Effector CD8-positive, alpha-beta T cell (primary cell): ENCODE measurements around the gene COL26A1.
"Not testable (repeated sequence)": the region's sequence is repeated elsewhere in the genome, so short reads cannot be mapped to it uniquely, and the experiment has no call there.

Source experiments
- DNase-seq: peaks from one replicate; lab custom pipeline; 2025; lab: John Stamatoyannopoulos, UW

Gene COL26A1

DNA sequence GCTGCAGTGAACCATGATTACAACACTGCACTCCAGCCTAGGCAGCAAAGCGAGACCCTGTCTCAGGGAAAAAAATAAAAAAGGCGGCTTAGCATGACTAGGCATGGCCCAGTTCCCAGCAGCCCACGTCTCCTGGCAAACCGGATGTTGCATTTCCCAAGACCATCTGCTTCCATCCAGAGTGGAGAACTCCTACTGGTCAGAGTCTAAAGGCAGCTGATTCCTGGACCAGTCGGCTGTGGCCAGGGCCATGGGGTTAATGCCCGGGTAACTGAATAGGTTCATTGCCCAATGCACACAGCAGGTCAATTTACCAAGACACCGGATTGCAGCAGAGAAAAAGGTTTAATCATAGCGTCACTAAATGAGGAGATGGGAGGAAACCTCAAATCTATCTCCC is 133.3 kb downstream of the COL26A1 start:
- no peak for DNase-seq

DNA sequence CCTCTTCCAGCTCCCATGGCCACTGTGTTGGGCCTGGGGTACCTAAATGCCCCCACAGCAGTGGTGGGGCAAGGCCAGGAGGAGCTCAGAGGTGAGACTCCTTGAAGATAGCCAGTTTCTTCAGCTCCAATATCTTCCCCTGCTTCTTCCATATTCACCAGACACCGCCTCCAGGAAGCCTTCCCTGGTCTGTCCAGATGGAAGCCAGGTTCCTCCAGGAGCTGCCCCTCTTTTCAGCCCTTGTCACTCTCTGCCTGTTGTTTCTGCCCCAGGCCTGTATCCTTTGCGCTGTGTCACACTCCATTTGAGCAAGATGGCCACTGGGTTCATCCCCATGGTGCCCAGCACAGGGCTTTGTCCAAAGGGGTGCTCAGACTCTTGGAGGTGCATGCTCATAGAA is 138.7 kb downstream of the COL26A1 start:
- DNase-seq, result no peak

- no peak for DNase-seq
Observed at GRCh38 chr7:101502466-101503098, 139.9 kb downstream of the COL26A1 start.

DNA sequence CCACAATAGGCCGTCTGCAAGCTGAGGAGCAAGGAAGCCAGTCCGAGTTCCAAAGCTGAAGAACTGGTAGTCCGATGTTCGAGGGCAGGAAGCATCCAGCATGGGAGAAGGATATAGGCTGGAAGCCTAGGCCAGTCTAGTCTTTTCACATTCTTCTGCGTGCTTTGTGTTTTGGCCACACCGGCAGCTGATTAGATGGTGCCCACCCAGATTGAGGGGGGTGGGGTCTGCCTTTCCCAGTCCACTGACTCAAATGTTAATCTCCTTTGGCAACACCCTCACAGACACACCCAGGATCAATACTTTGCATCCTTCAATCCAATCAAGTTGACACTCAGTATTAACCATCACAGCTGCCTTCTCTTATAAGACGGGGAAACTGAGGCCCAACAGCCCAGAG is 142.8 kb downstream of the COL26A1 start:
- DNase-seq, result not testable (repeated sequence)

DNA sequence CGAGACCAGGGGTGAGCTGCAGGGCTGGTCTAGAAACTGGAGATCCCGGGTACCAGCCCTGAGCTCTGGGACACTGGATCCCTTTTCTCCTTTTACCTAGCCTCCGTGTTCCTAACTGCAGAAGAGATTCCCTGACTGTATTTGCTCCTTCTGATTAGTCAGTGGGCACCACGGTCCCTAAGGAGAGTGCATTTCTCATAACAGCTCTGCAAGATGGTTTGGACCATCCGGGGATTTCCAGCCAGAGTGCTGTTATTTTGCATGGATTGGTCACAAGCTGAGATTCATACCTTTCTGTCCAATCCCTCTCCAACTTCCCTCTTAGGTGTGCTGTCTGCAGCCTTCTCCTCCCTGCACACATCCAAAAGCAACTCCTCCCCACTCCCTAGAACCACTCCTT is 143.9 kb downstream of the COL26A1 start:
- no peak for DNase-seq

- no peak for DNase-seq
Observed at GRCh38 chr7:101507327-101507726, 144.7 kb downstream of the COL26A1 start.

DNA sequence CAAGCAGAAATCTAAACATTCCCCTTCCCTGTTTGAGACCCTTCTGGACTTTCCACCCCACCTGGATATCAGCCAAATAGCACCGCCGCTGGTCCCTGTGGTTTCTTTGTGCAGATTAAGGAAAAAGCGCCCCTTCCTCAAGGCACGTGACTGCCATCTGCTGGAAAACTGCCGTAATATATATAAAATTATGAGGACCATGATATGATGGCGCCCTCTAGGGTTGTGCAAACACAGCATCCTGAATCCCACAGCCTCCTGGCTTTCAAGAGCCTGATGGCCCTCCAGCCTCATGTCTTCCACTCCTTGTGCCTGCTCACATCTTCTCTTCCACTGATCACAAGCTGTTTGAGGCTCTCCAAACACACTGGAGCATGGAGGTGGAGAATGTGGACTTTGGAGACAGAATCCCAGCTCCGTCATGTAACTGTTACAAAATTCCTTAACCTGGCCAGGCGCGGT is 145.1 kb downstream of the COL26A1 start:
- DNase-seq, result no peak

DNA sequence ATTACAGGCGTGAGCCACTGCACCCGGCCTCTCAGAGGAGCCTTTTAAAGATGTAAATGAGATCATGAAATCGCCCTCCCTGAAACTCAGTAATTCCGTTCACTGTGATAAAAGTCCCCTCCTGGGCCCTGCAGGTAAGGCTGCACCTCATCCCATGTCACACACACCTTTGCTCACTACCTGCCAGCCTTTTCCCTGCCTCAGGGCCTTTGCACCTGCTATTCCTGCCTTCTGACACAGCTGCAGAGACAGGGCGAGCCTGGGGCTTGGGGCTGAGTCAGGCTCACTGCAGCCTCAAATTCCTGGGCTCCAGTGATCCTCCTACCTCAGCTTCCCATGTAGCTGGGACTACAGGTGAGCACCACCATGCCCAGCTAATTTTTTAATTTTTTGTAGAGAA is 147.6 kb downstream of the COL26A1 start:
- DNase-seq, result no peak

GRCh38 chr7:101511965-101512364 is 149.3 kb downstream of the COL26A1 start:
- DNase-seq, result no peak

DNA sequence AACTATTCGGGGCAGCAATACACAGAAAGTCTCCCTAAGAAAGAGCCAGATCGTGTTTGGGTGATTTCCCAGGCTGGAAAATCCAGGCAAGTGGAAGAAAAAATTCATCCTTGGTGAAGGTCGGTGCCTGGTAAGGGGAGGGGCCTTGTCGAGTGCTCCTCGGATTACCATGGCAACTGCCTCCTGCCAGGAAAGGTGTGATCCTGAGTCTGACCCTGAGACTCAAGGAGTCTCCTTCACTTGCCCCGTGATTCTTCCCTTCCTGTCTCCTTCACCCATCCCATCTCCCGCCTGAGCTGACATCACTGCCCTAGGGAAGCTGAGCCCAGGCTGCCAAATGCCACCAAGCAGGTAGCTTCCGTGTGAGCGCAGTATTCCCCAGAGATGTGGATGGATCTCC is 154.2 kb downstream of the COL26A1 start:
- no peak for DNase-seq

DNA sequence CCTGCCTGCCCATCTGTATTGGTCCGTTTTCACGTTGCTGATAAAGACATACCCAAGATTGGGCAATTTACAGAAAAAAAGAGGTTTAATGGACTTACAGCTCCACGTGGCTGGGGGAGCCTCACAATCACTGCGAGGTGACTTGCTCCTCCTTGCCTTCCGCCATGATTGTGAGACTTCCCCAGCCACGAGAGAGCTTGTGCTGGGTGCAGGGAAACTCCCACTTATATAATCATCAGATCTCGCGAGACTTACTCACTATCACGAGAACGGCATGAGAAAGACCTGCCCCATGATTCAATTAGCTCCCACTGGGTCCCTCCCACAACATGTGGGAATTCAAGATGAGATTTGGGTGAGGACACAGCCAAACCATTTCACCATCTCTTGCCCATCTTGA is 154.6 kb downstream of the COL26A1 start:
- no peak for DNase-seq

DNA sequence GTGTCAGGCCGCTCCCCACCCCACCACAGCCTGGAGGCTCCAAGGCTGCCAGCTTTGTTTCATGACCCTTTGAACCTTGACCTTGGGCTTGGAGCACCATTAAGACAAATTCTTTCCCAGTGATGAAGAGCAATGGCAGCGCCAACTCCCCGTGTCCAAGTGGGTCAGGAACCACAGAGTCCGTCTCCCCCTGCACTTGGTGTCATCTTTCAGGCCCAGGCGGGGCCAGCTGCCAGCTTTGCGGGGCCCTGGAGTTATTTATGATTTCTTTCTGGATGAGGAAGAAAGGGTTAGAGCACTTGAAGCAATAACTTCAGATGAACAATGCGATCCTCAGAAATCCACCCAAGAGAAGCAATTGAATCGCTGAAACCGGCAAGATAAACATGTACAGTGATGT is 155.7 kb downstream of the COL26A1 start:
- no peak for DNase-seq

DNA sequence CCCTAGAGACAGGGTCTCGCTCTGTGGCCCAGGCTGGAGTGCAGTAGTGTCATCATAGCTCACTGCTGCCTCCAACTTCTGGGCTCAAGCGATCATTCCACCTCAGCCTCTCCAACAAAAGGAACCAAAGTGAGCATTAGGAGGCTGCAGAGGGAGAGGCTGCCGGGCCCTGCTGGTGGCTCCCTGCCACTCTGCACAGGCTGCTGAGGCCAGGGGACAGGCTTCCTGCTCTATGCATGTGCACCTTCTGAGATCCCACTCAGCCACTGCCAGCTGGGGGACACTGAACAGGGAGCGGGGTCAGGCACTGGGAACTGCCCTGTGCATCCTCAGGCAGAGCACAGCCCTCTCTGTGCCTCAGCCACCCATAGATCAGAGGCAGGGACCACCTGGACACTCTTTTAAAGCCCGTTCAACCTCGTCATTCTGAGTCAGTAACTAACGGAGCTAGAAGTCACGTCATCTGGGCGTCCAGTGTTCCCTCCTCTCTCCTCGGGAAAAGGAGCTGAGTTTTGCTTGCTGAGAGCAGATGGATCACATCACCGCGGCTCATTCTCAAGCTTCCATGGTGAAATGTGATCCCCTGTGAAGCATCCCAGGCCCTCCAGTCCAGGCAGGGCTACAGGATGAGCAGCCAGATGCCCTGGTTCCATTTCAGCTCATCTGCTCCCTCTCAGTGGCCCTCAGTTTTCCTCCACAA is 156.8 kb downstream of the COL26A1 start:
- DNase-seq, result no peak

DNA sequence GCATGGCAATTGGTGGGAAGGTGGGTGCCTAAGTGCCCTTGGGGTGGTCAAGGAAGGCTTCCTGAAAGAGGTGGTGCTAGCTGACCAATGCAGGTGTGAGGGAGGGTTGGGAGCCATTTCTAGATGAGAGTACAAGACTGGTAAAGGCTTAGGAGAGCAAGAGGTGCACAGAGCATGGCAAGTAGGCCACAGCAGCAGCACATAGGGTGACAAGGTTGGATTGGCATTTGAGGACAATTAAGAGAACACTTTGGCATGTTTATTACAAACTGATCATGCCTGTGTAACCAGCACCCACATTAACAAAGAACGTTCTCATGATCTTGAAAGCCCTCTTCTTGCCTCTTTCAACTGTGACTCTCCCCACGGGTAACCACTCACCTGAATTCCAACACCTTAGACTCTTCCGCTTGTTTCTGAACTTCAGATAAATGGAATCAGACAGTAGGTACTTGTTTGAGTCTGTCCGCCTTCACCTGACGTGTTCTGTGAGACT is 158.8 kb downstream of the COL26A1 start:
- no peak for DNase-seq

GRCh38 chr7:101522021-101522420 is 159.3 kb downstream of the COL26A1 start:
- DNase-seq, result no peak

- DNase-seq, result no peak
Observed at GRCh38 chr7:101527844-101528667, 165.4 kb downstream of the COL26A1 start.

DNA sequence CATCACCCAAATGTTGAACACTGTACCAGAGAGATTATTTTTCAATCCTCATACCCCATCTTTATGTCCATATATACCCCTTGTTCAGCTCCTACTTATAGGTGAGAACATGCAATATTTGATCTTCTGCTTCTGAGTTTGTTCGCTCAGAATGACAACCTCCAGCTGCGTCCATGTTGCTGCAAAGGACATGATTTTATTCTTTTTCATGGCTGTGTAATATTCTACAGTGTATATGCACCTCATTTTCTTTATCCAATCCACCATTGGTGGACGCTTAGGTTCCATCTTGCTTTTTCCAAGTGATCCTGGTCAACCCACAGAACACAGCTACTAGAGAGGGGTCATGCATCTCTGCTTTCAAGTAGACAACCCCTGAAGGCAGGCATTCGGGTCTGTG is 166.9 kb downstream of the COL26A1 start:
- DNase-seq, result no peak

DNA sequence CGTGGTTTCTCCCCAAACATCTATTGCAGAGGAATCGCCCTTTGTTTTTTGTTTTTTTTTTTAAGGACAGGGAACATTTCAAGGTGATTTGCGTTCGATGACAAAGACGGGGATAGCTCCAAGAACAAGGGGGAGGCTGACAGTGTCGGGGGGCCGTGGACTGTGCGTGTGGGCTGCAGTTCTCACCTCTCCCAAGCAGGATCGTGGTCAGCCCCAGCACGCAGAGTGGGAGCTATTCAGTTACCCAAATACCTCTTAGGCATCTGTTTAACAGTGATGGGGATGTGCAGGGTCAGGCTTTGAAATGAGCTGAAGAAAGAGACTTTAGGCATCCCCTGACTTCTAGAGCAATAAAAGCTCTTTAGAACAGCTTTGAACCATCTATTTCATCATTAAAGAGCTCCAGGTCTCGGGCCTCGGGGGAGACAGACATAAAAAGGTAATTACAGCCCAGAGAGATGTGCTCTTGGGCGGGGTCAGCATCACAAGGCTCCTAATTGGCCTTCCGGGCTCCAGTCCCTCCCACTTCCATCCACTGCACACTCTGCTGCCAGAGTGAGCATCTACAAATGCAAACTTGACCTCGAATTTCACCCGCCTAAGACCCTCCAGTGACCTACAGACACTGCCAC is 169.2 kb downstream of the COL26A1 start:
- DNase-seq, result no peak

DNA sequence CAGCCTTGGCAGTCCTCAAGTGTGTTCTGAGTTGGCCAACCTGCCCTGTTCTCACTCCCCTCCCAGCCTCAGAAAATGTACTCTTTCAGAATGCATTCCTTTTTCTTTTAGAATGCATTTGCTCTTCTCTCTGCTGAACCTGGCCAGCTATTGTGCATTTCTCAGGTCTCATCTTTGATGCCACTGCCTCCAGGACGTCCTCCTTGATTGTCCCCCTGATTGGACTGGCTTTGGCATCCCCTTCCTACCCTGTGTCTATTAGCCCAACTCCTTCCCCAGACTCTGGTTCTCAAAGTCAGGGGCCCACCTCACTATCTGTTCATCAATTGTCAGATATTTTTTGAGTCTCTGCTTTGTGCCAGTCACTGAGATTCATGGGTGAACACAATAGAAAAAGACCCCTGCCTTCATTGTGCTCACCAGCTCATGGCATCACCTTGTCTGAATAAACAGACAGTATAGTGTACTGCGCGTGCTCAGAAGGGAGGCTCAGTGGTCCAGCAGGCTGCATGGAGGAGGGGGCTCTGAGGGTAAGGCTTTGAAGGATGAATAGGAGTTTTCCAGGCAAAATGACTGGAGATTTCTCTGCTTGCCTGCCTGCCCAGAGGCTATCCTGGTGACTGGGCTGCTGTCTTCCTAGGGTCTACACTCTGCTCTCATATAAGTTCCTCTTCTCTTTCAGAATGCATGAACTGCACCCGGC is 169.9 kb downstream of the COL26A1 start:
- DNase-seq, result no peak

GRCh38 chr7:101533103-101533465 is 170.4 kb downstream of the COL26A1 start:
- DNase-seq, result no peak

DNA sequence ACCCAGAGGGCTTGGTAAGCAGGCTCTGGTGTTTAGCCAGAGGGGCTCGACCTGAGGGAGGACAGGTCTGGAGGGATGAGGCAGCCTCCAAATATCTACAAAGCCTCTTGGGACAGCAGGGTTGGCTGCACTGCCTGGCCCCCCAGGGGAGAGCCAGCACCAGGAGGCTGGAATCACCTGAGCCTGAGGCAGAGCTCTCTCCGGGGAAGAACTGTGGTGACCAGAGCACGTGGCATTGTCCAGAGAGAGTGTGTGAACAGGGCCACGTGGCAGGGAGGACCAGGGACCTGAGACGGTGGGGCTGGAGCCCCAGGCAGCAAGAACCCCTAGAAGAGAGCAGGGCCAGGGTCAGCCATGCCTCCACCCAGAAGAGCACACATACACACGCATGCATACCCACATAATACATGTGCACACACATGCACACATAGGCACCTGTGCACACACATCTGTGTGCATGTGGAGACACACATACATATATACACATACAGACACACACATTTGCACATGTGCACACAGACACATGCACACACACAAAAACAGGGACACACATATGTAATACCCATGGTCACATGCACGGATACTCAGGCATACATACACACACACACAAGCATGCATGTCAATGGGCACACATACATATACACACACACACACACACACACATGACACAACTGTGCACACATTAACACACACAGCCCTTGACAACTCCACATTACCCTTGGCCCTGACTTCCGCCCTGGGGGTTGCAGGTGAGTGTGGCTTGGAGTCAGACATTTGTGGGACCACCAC is 171.5 kb downstream of the COL26A1 start:
- no peak for DNase-seq
